IMR-90 (cell line): ENCODE data around the gene LRRC10B. TPM values are rescaled to one million over a fixed set of nuclear protein-coding genes. Genes with fewer than 3 reads are reported as not detected.

Source experiments
- ATAC-seq: fragments of 200-7000 bp; cut with Tn5 transposase; 2 replicates; pipeline ENCODE4 v1.9.1; 2020; ENCODE audit warnings: low read depth, mild to moderate bottlenecking, moderate library complexity
- BruUV-seq: library from RNA; stranded (reverse); fragments of 400-500 nt; replicated peaks from 2 replicates; lab custom pipeline; 2021; lab: Mats Ljungman, UMichigan
- CTCF ChIA-PET: fragments of 300-600 bp; formaldehyde crosslinking; extraction: SDS; loops from one replicate; lab custom pipeline; 2021; ENCODE audit warnings: antibody characterized with exemption; lab: Yijun Ruan, JAX
- POLR2A ChIA-PET: fragments of 300-600 bp; sonication (Branson Sonifier 250); formaldehyde crosslinking; loops from one replicate; lab custom pipeline; 2022; ENCODE audit warnings: antibody characterized with exemption; ENCODE audit not compliant: unreplicated experiment; lab: Charles Lee
- DNase-seq: peaks from one replicate; pipeline ENCODE4 v3.0.0; 2013
- H2AFZ ChIP-seq: replicated peaks from 2 replicates; pipeline ENCODE3; 2013; ENCODE audit warnings: low read length, mild to moderate bottlenecking; ENCODE audit not compliant: poor library complexity
- H2AK5ac ChIP-seq: 2 replicates; pipeline ENCODE4 v1.6.1; 2013; ENCODE audit warnings: low read depth, low read length, inconsistent platforms
- H2AK9ac ChIP-seq: replicated peaks from 2 replicates; pipeline ENCODE3; 2013; ENCODE audit warnings: mild to moderate bottlenecking, low read depth, low read length, moderate library complexity; ENCODE audit not compliant: poor library complexity
- H2BK120ac ChIP-seq: 2 replicates; pipeline ENCODE4 v1.6.1; 2013; ENCODE audit warnings: low read depth, low read length, inconsistent platforms
- H2BK15ac ChIP-seq: 3 replicates; pipeline ENCODE4 v1.6.1; 2013; ENCODE audit warnings: low read depth, low read length, inconsistent platforms
- H2BK20ac ChIP-seq: 2 replicates; pipeline ENCODE4 v1.6.1; 2013; ENCODE audit warnings: low read depth, mild to moderate bottlenecking, inconsistent platforms, low read length, moderate library complexity
- H2BK5ac ChIP-seq: 2 replicates; pipeline ENCODE4 v1.6.1; 2013; ENCODE audit warnings: mild to moderate bottlenecking, low read depth, low read length, inconsistent platforms; ENCODE audit not compliant: poor library complexity, severe bottlenecking
- H3K14ac ChIP-seq: replicated peaks from 2 replicates; pipeline ENCODE4 v1.6.1; 2013; ENCODE audit warnings: low read depth, low read length, inconsistent platforms
- H3K18ac ChIP-seq: 2 replicates; pipeline ENCODE4 v1.6.1; 2013; ENCODE audit warnings: low read depth, low read length, control low read depth
- H3K23ac ChIP-seq: 2 replicates; pipeline ENCODE4 v1.6.1; 2013; ENCODE audit warnings: low read depth, low read length, inconsistent platforms
- H3K27ac ChIP-seq: 2 replicates; pipeline ENCODE4 v1.5.1; 2013; ENCODE audit warnings: mild to moderate bottlenecking, control low read depth, low read length; ENCODE audit not compliant: insufficient read depth
- H3K27me3 ChIP-seq: 2 replicates; pipeline ENCODE4 v1.6.1; 2013; ENCODE audit warnings: low read length; ENCODE audit not compliant: control insufficient read depth, insufficient read depth
- H3K36me3 ChIP-seq: 2 replicates; pipeline ENCODE4 v1.6.1; 2013; ENCODE audit warnings: low read length, mixed read lengths; ENCODE audit not compliant: control insufficient read depth, insufficient read depth
- H3K4ac ChIP-seq: 2 replicates; pipeline ENCODE4 v1.6.1; 2013; ENCODE audit warnings: low read depth, low read length, inconsistent platforms
- H3K4me1 ChIP-seq: 2 replicates; pipeline ENCODE4 v1.6.1; 2013; ENCODE audit warnings: low read length, mixed read lengths; ENCODE audit not compliant: control insufficient read depth, insufficient read depth
- H3K4me2 ChIP-seq: 2 replicates; pipeline ENCODE4 v1.6.1; 2013; ENCODE audit warnings: low read depth, mild to moderate bottlenecking, control low read depth, low read length, moderate library complexity
- H3K4me3 ChIP-seq: 2 replicates; pipeline ENCODE4 v1.5.1; 2013; ENCODE audit warnings: low read depth, mild to moderate bottlenecking, control low read depth, low read length, moderate library complexity; ENCODE audit not compliant: insufficient read depth
- H3K56ac ChIP-seq: 2 replicates; pipeline ENCODE4 v1.6.1; 2013; ENCODE audit warnings: low read length, inconsistent platforms; ENCODE audit not compliant: insufficient read depth; ENCODE audit errors: extremely low read depth
- H3K79me1 ChIP-seq, 2 experiments: 2 replicates each; pipeline ENCODE4 v1.6.1; 2013; ENCODE audit warnings: low read length in 2 of 2, inconsistent platforms in 1 of 2, low read depth in 1 of 2
- H3K9ac ChIP-seq: 2 replicates; pipeline ENCODE4 v1.6.1; 2013; ENCODE audit warnings: low read depth, low read length, control low read depth
- H3K9me1 ChIP-seq: 2 replicates; pipeline ENCODE4 v1.6.1; 2013; ENCODE audit warnings: low read length, inconsistent platforms; ENCODE audit not compliant: insufficient read depth
- H3K9me3 ChIP-seq: 2 replicates; pipeline ENCODE4 v1.6.1; 2013; ENCODE audit warnings: low read length; ENCODE audit not compliant: control insufficient read depth, insufficient read depth
- H4K20me1 ChIP-seq: 2 replicates; pipeline ENCODE4 v1.6.1; 2013; ENCODE audit warnings: low read length, inconsistent platforms; ENCODE audit not compliant: insufficient read depth
- H4K5ac ChIP-seq: 2 replicates; pipeline ENCODE4 v1.6.1; 2013; ENCODE audit warnings: mild to moderate bottlenecking, low read depth, low read length, control low read depth
- H4K8ac ChIP-seq, 2 experiments: 2 replicates each; pipeline ENCODE4 v1.6.1; 2013; ENCODE audit warnings: low read depth in 2 of 2, low read length in 2 of 2, control low read depth in 1 of 2, inconsistent platforms in 1 of 2
- H4K91ac ChIP-seq: 2 replicates; pipeline ENCODE4 v1.6.1; 2013; ENCODE audit warnings: low read depth, low read length, inconsistent platforms; ENCODE audit not compliant: insufficient read depth
- BHLHE40 ChIP-seq: fragments of 150-350 bp; IDR thresholded peaks from 2 replicates; pipeline ENCODE4 v1.6.1; 2016; ENCODE audit warnings: mild to moderate bottlenecking, low read depth, low read length
- CEBPB ChIP-seq: IDR thresholded peaks from 2 replicates; pipeline ENCODE4 v1.6.1; 2012; ENCODE audit warnings: low read depth, low read length, improper control_type of control experiment
- CHD1 ChIP-seq: IDR thresholded peaks from 2 replicates; pipeline ENCODE4 v1.6.1; 2012; ENCODE audit warnings: low read depth, low read length, improper control_type of control experiment
- ELK1 ChIP-seq: fragments of 150-350 bp; IDR thresholded peaks from 2 replicates; pipeline ENCODE4 v1.6.1; 2016; ENCODE audit warnings: low read depth, mild to moderate bottlenecking, low read length, moderate library complexity, borderline replicate concordance
- FOS ChIP-seq: fragments of 150-350 bp; IDR thresholded peaks from 2 replicates; pipeline ENCODE4 v1.6.1; 2016; ENCODE audit warnings: low read depth, low read length
- MXI1 ChIP-seq: IDR thresholded peaks from 2 replicates; pipeline ENCODE4 v1.6.1; 2012; ENCODE audit warnings: low read depth, mild to moderate bottlenecking, low read length, moderate library complexity, borderline replicate concordance
- RAD21 ChIP-seq: IDR thresholded peaks from 2 replicates; pipeline ENCODE4 v1.6.1; 2012; ENCODE audit warnings: low read length, improper control_type of control experiment
- RCOR1 ChIP-seq: IDR thresholded peaks from 2 replicates; pipeline ENCODE4 v1.6.1; 2012; ENCODE audit warnings: mild to moderate bottlenecking, low read length, improper control_type of control experiment; ENCODE audit not compliant: insufficient replicate concordance
- RFX5 ChIP-seq: IDR thresholded peaks from 2 replicates; pipeline ENCODE4 v1.8.0; 2012; ENCODE audit warnings: low read depth, mild to moderate bottlenecking, low read length, moderate library complexity
- WGBS, 2 experiments: methylation state at CpG; one replicate each; pipeline versions ENCODE4 v1.1.5 to v1.1.7; 2013; ENCODE audit warnings: missing lambda C conversion rate in 2 of 2; ENCODE audit not compliant: insufficient read length in 1 of 2; ENCODE audit errors: extremely low coverage in 2 of 2; 5-methylcytosine and 5-hydroxymethylcytosine counted together
- dilution Hi-C: fragments of 300-500 bp; cut with HindIII; formaldehyde crosslinking; loops from one replicate; pipeline ENCODE4 v1.14.3; 2018; ENCODE audit warnings: low sequenced_read_pairs; ENCODE audit not compliant: unreplicated experiment
- in situ Hi-C: fragments of 300-500 bp; cut with MboI; formaldehyde crosslinking; loops from 3 replicates; pipeline ENCODE4 v1.14.3; 2019; ENCODE audit warnings: low sequenced_read_pairs, inconsistent platforms, mixed read lengths
- intact Hi-C: fragments of 100-400 bp; cut with micrococcal nuclease; formaldehyde crosslinking; loops from 2 replicates; pipeline ENCODE4 v1.10.0; 2022
- polyA plus RNA-seq, 3 experiments: library from polyadenylated mRNA; depleted of rRNA; stranded (reverse); fragments of >200 nt; gene quantifications; 2 replicates each; pipeline ENCODE4 v1.2.3, GENCODE V29; 2012; ENCODE audit warnings: low replicate concordance in 1 of 3
- total RNA-seq: library from RNA; depleted of rRNA; stranded (reverse); fragments of >200 nt; gene quantifications from 2 replicates; pipeline ENCODE4 v1.2.3, GENCODE V29; 2012

LRRC10B gene
- total and polyA plus RNA-seq, 2 of the 4 experiments (the other 2 are of a cell fraction) = not detected

GRCh38 chr11:61491736-61492395 lies 16.7 kb upstream of the LRRC10B start:
- H3K36me3 ChIP-seq = no peaks in the 10 kb centered on the region
- H4K20me1 ChIP-seq = no peaks in the 10 kb centered on the region
- no peak overlapping the region for H3K23ac ChIP-seq
- H2BK15ac ChIP-seq = no peak overlapping the region
- ChIA-PET POLR2A (no interaction called here), CTCF (interaction anchor here (0.7 to 0.9 kb wide), 2 partner anchors 25 to 1091 kb away, joined by 3 to 5 read pairs; no protein-coding TSS in a partner anchor)
- peaks cover 4% of the 10 kb centered on the region; the same call in 1 of the 2 replicates for H3K9me1 ChIP-seq
- no TSS peak for BruUV-seq
- H4K8ac ChIP-seq = no peak overlapping the region
- no peak overlapping the region for H3K4ac ChIP-seq
- H3K79me1 ChIP-seq = no peaks in the 10 kb centered on the region
- no peak overlapping the region for H2AFZ ChIP-seq
- no peak overlapping the region for H3K4me3 ChIP-seq
- peaks cover 25% of the 10 kb centered on the region for H3K4me1 ChIP-seq
- TF ChIP-seq RCOR1 (no peak), BHLHE40 (no peak), RAD21 (no peak), CHD1 (no peak), RFX5 (no peak), MXI1 (no peak), FOS (no peak), CEBPB (no peak), ELK1 (no peak)
- no peak overlapping the region for H2BK120ac ChIP-seq
- H3K27me3 ChIP-seq = peaks cover 5% of the 10 kb centered on the region; the same call in 1 of the 2 replicates
- no peak overlapping the region for H2BK20ac ChIP-seq
- no peak for DNase-seq
- dilution Hi-C loops = no loop called here
- in situ Hi-C loops = no loop called here
- H3K56ac ChIP-seq = no peak overlapping the region
- intact Hi-C loops = no loop called here
- no peaks in the 10 kb centered on the region for H3K9me3 ChIP-seq
- no peak for ATAC-seq
- H2AK9ac ChIP-seq = peak overlapping the region; percentile 37
- H2BK5ac ChIP-seq = no peak overlapping the region
- H3K18ac ChIP-seq = no peak overlapping the region
- no CpG with 5 or more reads among the region's 12 CpGs for WGBS, 2 experiments
- H3K27ac ChIP-seq = no peak overlapping the region
- no peak overlapping the region for H3K4me2 ChIP-seq
- no peak overlapping the region for H4K5ac ChIP-seq
- H3K9ac ChIP-seq = no peak overlapping the region
- H2AK5ac ChIP-seq = no peak overlapping the region
- no peak overlapping the region for H3K14ac ChIP-seq
- H4K91ac ChIP-seq = no peak overlapping the region
